Left kidney (tissue), 2 donors: ENCODE measurements around the gene PKIG. TPM values are rescaled to one million over a fixed set of nuclear protein-coding genes. Genes with fewer than 3 reads are reported as not detected.
"Not testable (repeated sequence)": the region's sequence is repeated elsewhere in the genome, so short reads cannot be mapped to it uniquely, and the experiment has no call there.

Source experiments
- DNase-seq: peaks from one replicate; pipeline ENCODE4 v3.0.0-alpha.2; 2013
- polyA plus RNA-seq: library from polyadenylated mRNA; unstranded; fragments of 120-200 nt; gene quantifications from one replicate; pipeline ENCODE4 v1.2.1, GENCODE V29; 2013; ENCODE audit not compliant: insufficient read length

Gene PKIG
- polyA plus RNA-seq, 1 donor: 54.1 TPM

GRCh38 chr20:44640522-44640921 is 58.1 kb downstream of the PKIG start:
- DNase-seq: no peak

DNA sequence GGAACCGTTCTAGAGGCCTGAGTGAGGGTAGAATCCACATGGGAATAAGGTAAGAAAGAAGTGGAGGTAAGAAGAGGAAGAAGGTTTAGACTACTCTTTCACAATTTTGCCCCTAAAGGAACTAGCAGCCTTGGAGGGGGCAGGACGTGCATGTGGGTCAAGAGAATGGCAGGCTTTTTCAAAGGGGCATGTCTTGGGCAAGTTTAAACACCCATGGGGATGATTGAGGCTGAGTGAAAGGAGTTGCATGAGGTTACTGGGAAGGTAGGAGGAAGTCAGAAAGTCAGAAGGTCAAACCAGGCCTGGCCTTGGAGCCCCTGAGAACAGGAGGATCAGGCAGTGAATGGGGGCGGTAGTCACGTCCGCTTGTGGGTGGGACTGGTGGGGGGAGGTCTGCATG is 58.9 kb downstream of the PKIG start:
- DNase-seq: no peak

DNA sequence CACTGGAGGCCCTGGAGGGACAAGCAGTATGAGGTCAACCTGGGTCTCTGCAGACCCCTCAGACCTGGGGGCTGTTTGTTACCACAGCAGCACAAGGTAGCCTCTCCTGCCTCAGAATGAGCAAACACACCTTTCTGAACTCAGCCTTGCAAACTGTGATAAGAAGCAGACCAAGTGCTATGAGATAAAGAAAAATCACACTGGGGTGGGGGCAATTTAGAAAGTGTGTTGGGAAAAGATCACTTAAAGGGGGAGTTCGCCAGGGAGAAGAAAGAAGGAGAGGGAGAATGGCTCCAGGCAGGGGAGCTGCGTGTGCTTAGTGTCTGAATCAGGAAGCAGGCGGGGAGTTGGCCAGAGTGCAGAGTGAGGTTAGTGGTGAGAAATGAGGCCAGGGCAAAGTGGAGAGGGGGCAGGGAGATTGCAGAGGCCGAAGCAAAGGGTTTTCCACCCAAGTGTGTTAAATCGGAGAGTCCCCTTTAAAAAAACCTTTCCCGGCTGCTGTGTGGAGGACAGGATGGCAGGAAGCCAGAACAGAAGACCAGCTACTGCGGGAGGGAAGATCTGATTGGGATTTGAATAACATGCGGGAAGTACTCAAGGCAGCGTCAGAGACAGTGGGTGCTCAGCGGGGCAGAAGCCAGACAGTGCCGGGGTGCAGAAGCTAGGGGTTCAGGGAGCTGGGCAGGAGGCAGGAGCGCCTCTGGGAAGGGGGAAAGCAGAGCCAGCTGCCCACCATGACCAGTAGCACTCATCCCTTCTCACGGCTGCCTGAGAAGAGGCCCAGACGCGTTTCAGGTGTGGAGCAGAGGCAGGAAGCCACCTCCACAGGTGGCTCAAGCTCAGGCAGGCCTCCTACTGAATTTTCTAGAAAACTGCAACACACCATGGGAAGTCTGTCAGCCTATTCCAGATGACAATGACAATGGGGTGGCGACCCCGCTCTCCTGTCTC is 60.1 kb downstream of the PKIG start:
- peak; percentile 60 for DNase-seq

DNA sequence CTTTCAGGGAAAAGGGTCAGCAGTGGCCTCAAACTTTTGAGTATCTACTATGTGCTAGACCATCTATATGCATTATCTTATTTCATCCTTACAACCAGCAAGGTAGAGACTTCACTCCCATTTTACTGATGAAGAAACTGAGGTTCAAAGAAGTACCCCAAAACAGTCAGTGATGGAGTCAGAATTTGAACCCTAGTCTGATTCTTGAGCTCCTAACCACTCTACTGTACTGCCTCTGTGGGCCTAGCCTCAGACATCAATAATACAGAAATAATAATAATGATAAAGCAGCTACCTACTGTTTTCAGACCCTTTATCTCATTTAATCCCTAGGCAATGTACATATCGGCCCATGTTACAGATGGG is 60.8 kb downstream of the PKIG start:
- DNase-seq: no peak

- peak; percentile 30 for DNase-seq
Measured at GRCh38 chr20:44643596-44644229, 61.3 kb downstream of the PKIG start.

DNA sequence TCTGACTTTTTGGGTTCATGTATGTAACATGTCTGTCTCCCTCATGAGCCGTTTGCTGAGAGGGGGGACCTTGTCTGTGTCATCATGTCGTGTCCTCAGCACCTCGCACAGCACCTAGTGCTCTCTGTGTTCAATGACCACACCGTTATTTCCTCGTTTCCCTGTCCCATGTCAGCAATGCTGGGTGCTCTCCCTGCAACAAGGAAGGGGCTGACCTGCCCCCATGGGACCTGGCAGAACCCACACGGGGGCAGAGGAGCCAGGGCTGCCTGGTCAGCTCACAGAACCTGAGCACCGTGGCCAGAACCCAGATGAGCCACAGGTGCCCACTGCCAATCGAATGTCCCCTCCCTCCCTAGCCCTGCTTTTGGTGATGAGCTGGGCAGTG is 61.8 kb downstream of the PKIG start:
- no peak for DNase-seq

DNA sequence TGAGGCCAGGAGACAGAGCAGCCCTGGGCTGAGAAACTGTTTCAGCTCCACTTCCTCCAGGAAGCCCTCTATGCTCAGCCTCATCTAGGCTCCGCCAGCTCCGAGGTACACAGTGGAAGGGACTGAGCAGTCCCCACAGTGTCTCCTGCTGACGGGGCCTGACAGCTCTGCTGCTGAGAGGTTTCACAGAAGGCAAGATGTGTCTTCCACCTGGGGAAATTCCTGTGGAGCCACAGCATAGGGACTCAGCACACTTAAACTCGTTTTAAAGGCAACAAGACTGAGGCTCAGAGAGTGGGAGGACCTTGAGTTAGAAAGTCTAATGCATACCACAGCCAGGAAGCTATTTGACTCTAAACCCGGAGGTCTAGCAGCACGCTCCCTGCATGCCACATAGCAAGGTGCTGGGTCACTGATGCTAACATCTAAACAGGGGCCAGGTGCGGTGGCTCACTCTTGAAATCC is 62.3 kb downstream of the PKIG start:
- no peak for DNase-seq

- peak; percentile 52 for DNase-seq
Measured at GRCh38 chr20:44646023-44646640, 63.8 kb downstream of the PKIG start.

DNA sequence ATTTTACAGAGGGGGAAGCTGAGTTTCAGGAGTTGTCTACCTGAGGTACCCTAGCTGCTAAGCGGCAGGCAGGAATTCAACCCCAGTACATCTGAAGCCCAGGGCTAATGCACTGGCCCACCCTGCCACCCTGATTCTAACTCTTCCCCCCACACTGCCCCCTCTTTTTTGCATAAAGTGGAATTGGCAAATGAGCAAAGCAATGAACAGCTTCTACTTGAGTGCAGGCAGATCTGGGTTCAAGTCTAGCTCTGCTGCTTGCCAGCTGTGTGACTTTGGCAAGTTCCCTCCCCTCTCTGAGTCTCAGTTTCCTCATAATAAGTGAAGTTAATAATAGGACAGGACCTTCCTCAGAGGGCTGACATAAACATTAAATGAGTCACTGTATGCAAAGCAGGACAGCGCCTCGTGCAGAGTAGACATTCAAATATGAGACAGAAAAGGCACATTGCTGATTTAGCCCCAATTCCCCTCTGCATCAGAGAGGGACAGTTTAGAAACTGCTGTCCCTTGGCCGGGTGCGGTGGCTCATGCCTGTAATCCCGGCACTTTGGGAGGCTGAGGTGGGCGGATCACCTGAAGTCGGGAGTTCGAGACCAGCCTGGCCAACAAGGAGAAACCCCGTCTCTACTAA is 64.4 kb downstream of the PKIG start:
- no peak for DNase-seq

GRCh38 chr20:44648068-44648467 is 65.7 kb downstream of the PKIG start:
- DNase-seq: no peak

- no peak for DNase-seq
Measured at GRCh38 chr20:44648579-44648978, 66.2 kb downstream of the PKIG start.

DNA sequence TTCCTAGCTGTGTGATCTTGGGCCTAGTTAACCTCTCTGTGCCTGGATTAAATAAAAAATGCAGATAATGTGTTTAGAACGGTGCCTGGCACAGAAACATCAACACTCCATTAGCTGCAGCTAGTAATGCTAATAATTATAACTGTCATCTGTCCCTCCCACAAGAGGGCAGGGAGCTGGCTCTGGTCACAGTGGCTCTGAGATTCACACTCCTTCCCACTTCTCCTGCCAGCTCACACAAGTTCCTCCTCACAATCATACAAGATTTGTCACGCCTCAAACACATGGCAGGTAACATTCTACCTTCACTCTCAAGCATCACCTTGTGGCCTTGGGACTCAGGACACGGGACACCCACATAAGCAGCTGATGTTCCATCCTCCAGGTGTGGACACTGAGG is 66.7 kb downstream of the PKIG start:
- no peak for DNase-seq

- no peak for DNase-seq
Measured at GRCh38 chr20:44649976-44650375, 67.6 kb downstream of the PKIG start.

DNA sequence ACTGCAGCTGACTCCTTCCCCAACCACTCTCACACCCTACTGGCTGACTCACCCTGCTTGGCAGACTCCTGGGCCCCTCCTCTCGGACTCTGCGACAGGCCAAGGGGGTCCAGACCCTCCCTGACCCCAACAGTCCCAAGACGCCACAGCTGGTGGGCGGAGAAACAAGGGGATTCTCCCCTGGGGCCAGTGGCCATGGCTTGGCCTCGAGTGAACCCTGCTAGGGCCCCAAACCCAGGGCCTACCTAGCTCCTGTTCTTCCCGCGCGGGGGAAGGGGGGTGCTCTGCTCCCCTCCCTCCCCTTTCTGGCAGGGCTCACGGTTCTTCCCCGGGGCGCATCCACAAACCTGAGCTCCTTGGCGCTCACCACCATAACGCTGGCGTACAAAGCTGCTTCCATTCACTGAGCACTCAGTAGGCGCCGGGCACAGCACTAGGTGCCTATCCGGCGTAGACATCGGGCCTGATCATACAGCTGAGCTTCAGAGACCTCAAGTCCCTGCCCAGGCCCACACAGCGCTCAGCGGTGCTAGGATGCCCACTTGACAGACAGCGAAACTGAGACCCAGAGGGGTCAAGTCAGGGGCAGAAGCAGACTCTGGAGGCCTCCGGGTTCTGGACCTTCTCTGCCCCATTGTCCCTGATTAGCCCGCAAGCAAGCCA is 68.5 kb downstream of the PKIG start:
- DNase-seq: no peak

- DNase-seq: no peak
Measured at GRCh38 chr20:44651434-44651683, 69.0 kb downstream of the PKIG start.

DNA sequence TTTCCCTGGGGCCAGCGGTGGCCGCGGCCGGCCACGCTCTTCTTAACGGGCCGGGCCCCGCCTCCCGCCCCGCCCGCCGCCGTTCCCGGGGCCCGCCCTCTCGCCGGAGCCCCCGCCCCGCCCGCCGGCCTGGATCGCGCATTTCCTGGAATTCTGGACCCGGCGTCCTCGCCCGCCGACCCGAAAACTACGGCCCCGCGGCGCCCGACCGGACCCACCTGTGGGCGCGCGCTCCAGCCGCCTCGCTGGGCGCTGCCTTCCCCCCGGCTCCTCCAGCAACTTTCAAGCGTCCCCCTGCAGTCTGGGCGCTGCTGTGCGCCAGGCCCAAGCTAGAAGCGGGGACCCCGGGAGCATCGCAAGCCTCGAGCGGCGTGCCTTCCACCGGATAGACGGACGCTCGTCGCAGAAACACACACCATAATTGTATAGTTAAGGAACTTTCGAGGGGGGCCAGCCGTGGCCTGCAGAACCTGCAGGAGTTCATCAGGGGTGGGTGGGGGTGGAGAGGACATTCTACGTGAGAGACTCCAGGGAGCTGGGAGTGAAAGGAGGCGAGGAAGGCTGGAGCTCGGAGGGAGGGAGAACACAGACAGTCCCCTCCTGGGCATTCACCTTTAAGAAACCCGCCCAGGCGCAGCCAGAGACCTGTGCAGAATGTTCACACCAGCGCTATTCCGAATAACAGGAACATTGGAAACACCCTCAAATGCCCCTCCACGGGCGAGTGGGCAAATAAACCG is 69.5 kb downstream of the PKIG start, which contains the start of gene ADA:
Gene ADA (minus strand): TSS at position 16 of the 740 bp plus-strand sequence. CDS start 92 bp downstream, outside the sequence.
- DNase-seq: peak; percentile 63

GRCh38 chr20:44653546-44653945 is 71.2 kb downstream of the PKIG start:
- DNase-seq: no peak

GRCh38 chr20:44654210-44654609 is 71.8 kb downstream of the PKIG start:
- not testable (repeated sequence) for DNase-seq

GRCh38 chr20:44656448-44656847 is 74.1 kb downstream of the PKIG start:
- DNase-seq: peak; percentile 29

DNA sequence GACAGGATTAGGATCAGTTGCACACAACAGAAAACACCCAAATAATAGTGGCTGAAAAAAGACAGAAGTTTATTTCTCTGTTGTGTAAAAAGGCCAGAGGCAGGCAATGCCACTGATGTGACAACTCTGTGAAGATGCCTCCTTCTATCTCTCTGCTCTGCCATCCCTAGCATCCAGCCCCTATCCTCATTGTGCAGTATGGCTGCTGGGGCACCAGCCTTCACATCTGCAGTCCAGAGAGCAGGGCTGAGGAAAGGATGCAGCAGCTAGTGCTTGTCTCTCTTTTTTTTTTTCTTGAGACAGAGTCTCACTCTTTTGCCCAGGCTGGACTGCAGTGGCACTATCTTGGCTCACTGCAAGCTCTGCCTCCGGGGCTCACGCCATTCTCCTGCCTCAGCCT is 75.5 kb downstream of the PKIG start:
- no peak for DNase-seq

- no peak for DNase-seq
Measured at GRCh38 chr20:44658810-44659209, 76.4 kb downstream of the PKIG start.
